Measurements from ENCODE around the gene STX11. TPM values are rescaled to one million over a fixed set of nuclear protein-coding genes. Genes with fewer than 3 reads are reported as not detected.

STX11 gene
- total RNA-seq, 1 donor: 118 TPM

DNA sequence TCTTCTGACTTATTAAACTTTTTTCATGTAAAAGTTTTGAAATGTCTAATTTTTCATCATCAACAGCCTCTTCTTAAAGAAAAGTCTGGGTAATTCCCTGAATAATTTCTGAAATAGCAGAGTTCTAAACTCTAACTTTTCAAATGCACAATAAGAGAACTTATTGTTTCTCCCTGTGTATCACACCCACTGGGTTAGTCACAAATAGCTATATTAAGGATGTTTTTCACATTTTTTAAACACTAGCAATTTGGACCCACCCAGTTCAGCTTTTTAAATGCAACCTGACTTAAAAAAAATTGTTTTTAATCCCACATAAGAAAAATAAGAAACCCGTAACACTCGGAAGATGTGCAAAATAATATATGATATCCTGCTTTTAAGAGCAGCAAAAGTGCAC, 73.4 kb downstream of the STX11 start:
- Histone ChIP-seq H3K9me3 (ENCODE audit: low read depth, low read length) (no peaks in the 10 kb centered on the region), H3K4me1 (ENCODE audit: insufficient read depth, low read length) (peaks cover 4% of the 10 kb centered on the region), H3K4me3 (ENCODE audit: low read length) (no peak overlapping the region), H3K27me3 (ENCODE audit: insufficient read depth, low read length) (no peaks in the 10 kb centered on the region)

DNA sequence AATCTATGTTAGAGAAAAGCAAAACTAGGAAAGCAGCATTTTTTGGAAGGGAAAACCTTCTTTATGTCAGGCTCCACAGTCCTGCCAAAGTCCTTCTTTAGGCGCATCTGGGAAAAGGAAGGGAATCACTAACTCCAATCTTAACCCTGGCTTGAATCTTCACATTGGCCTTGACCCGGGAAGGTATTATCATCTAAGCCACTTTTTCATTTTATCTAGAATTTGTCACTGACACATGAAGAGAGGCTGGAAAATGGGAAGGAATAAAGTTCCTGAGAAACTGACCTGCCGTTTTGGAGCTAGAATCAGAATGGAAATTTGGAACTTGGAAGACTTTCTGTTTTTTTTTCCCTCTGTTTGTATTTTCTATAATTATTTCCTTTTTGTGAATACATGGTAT, 81.4 kb downstream of the STX11 start:
- Histone ChIP-seq H3K4me3 (ENCODE audit: low read length) (no peak overlapping the region), H3K9me3 (ENCODE audit: low read depth, low read length) (no peaks in the 10 kb centered on the region), H3K4me1 (ENCODE audit: insufficient read depth, low read length) (no peaks in the 10 kb centered on the region), H3K27me3 (ENCODE audit: insufficient read depth, low read length) (no peaks in the 10 kb centered on the region)

DNA sequence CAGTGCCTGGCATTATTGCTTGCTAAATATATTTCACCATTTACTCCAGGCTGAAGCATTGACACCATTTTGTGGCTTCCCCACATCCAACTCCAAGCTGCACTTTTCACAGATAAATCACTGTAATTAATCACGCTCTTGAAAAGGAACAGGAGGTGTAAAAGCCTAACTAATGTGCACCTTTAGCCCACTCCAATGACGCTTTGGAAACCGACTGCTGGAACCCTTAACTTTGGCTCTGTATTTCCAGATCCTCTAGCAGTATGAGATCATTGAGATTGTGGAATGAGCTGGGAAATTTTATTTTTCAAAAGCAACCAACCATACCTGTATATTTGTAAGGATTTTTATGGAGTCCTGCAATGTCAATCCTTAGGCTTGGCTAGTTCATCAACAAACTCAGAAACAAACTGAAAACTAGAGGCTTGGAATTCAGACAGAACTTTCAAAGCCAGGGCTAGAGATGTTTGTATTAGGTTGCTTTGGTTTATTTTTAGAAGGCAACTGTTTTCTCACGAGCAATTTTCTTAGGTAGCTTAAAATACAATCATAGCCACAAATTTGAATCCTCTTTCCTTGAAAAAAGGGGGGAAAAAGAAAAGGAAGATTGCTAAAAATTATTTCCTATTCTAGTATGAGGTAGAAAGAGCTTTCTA, 82.0 kb downstream of the STX11 start:
- no peaks in the 10 kb centered on the region for H3K27me3 ChIP-seq (ENCODE audit: insufficient read depth, low read length)
- no peak overlapping the region for H3K4me3 ChIP-seq (ENCODE audit: low read length)
- H3K9me3 ChIP-seq (ENCODE audit: low read depth, low read length): no peaks in the 10 kb centered on the region

DNA sequence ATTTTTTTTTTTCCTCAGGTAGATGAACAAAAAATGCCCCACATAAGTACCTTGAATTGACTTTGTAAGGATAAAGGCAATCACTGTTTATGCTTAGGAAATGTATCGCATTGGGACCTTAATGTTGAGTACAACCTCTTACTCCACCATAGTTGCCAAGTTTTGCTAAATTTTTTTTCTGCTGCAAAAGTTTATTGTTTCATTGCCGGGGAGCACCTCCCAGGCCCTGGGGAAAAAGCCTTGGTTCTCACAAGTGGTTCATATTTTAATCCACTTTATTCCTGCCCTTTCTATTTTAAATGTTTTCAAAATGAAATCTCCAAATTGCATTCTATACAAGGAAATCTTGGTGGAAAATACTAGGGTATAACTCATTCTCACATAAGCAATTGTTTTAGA, 82.5 kb downstream of the STX11 start:
- Histone ChIP-seq H3K4me3 (ENCODE audit: low read length) (no peak overlapping the region), H3K4me1 (ENCODE audit: insufficient read depth, low read length) (no peaks in the 10 kb centered on the region), H3K9me3 (ENCODE audit: low read depth, low read length) (no peaks in the 10 kb centered on the region), H3K27me3 (ENCODE audit: insufficient read depth, low read length) (no peaks in the 10 kb centered on the region)

More for the DNA sequence above, 82.0 kb downstream of the STX11 start:
- H3K4me1 ChIP-seq (ENCODE audit: insufficient read depth, low read length): no peaks in the 10 kb centered on the region

DNA sequence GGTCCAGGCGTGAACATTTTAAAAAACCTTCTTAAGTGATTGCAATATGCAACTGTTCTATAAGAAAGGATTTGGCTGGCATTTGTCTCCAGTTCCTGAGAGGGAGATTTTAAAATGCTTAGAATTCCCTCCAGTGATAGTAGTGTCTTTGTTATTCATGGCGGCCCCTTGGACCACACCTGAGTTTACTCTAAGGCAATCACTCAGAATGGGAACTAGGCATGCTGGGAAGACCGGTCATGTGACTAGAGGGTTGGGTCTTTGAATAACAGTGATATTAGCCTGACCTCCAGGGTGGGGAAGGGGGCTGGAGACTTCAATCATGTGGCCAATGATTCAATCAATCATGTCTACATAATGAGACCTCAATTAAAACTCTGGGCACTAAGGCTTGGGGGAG, 84.1 kb downstream of the STX11 start:
- Histone ChIP-seq H3K4me1 (ENCODE audit: insufficient read depth, low read length) (no peaks in the 10 kb centered on the region), H3K4me3 (ENCODE audit: low read length) (no peak overlapping the region), H3K9me3 (ENCODE audit: low read depth, low read length) (no peaks in the 10 kb centered on the region), H3K27me3 (ENCODE audit: insufficient read depth, low read length) (no peaks in the 10 kb centered on the region)

DNA sequence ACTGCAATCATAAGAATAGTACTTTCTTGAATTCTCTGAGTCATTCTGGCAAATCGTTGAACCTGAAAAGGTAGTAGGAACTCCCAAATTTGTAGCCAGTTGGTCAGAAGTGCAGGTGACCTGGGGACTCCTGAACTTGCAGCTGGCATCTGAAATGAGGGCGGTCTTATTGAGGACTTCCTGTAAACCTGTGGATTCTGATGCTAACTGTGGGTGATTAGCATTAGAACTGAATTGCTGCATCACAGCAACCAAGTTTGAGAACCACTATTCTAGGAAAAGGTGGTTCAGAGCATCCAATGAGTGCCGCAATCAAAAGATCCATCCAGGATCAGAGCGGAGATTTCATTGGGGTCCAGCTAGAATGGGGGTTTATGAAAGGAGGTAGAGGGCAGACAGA, 84.6 kb downstream of the STX11 start:
- Histone ChIP-seq H3K27me3 (ENCODE audit: insufficient read depth, low read length) (no peaks in the 10 kb centered on the region), H3K9me3 (ENCODE audit: low read depth, low read length) (no peaks in the 10 kb centered on the region), H3K4me3 (ENCODE audit: low read length) (no peak overlapping the region), H3K4me1 (ENCODE audit: insufficient read depth, low read length) (no peaks in the 10 kb centered on the region)

Other genes starting within 250 kb of the STX11 start
- 3.3 TPM for gene PLAGL1, start 142.3 kb upstream of the STX11 start, total RNA-seq
- 86.1 TPM for gene SF3B5, start 54.9 kb upstream of the STX11 start, total RNA-seq
- 318 TPM for gene UTRN, start 134.8 kb downstream of the STX11 start, total RNA-seq

Measured in mononuclear cell (primary cell).